ENCODE results near the gene SULT1A1.
"Not testable (repeated sequence)": the region's sequence is repeated elsewhere in the genome, so short reads cannot be mapped to it uniquely, and the experiment has no call there.

Gene SULT1A1

GRCh38 chr16:28597692-28598261 is 12.1 kb downstream of the SULT1A1 start:
- Histone ChIP-seq H3K27ac (ENCODE audit: low read depth, low read length) (no peak overlapping the region), H3K4me3 (ENCODE audit: low read depth, low read length) (no peak overlapping the region), H2AFZ (ENCODE audit: low read length, unreplicated experiment) (no peak overlapping the region), H3K79me2 (ENCODE audit: control insufficient read depth, insufficient read depth, low read length, unreplicated experiment) (no peaks in the 10 kb centered on the region), H3K27me3 (ENCODE audit: insufficient read depth, low read length) (no peaks in the 10 kb centered on the region), H3K4me1 (ENCODE audit: control insufficient read depth, insufficient read depth, low read length, unreplicated experiment) (peaks cover 4% of the 10 kb centered on the region), H3K36me3 (ENCODE audit: insufficient read depth, low read length) (no peaks in the 10 kb centered on the region)

- Histone ChIP-seq H3K4me3 (ENCODE audit: low read depth, low read length) (no peak within 1 kb of the TSS), H3K4me1 (ENCODE audit: control insufficient read depth, insufficient read depth, low read length, unreplicated experiment) (peaks cover 4% of the 10 kb centered on the region), H2AFZ (ENCODE audit: low read length, unreplicated experiment) (peak within 1 kb of the TSS; percentile 14), H3K36me3 (ENCODE audit: insufficient read depth, low read length) (no peaks in the 10 kb centered on the region), H3K79me2 (ENCODE audit: control insufficient read depth, insufficient read depth, low read length, unreplicated experiment) (no peaks in the 10 kb centered on the region), H3K27ac (ENCODE audit: low read depth, low read length) (no peak within 1 kb of the TSS), H3K27me3 (ENCODE audit: insufficient read depth, low read length) (no peaks in the 10 kb centered on the region)
Measured at GRCh38 chr16:28596840-28597691, 12.8 kb downstream of the SULT1A1 start, which contains the start of gene SULT1A2. Gene SULT1A2 (minus strand): TSS chr16:28597050. CDS start chr16:28595930, 1,120 bp downstream.

GRCh38 chr16:28596115-28596630 is 13.7 kb downstream of the SULT1A1 start:
- Histone ChIP-seq H3K27me3 (ENCODE audit: insufficient read depth, low read length) (no peaks in the 10 kb centered on the region), H3K4me1 (ENCODE audit: control insufficient read depth, insufficient read depth, low read length, unreplicated experiment) (peaks cover 4% of the 10 kb centered on the region)

GRCh38 chr16:28595451-28595850 is 14.4 kb downstream of the SULT1A1 start:
- not testable (repeated sequence) for H2AFZ ChIP-seq (ENCODE audit: low read length, unreplicated experiment); H3K4me3 ChIP-seq (ENCODE audit: low read depth, low read length); H3K27ac ChIP-seq (ENCODE audit: low read depth, low read length); H3K79me2 ChIP-seq (ENCODE audit: control insufficient read depth, insufficient read depth, low read length, unreplicated experiment); H3K4me1 ChIP-seq (ENCODE audit: control insufficient read depth, insufficient read depth, low read length, unreplicated experiment); H3K36me3 ChIP-seq (ENCODE audit: insufficient read depth, low read length); H3K27me3 ChIP-seq (ENCODE audit: insufficient read depth, low read length)

More at GRCh38 chr16:28596115-28596630, 13.7 kb downstream of the SULT1A1 start:
- H3K36me3 ChIP-seq (ENCODE audit: insufficient read depth, low read length) = no peaks in the 10 kb centered on the region
- no peak overlapping the region for H3K4me3 ChIP-seq (ENCODE audit: low read depth, low read length)
- H3K27ac ChIP-seq (ENCODE audit: low read depth, low read length) = no peak overlapping the region
- no peaks in the 10 kb centered on the region for H3K79me2 ChIP-seq (ENCODE audit: control insufficient read depth, insufficient read depth, low read length, unreplicated experiment)
- H2AFZ ChIP-seq (ENCODE audit: low read length, unreplicated experiment) = no peak overlapping the region

- no peak overlapping the region for H3K27ac ChIP-seq (ENCODE audit: low read depth, low read length)
- no peak overlapping the region for H2AFZ ChIP-seq (ENCODE audit: low read length, unreplicated experiment)
- H3K4me1 ChIP-seq (ENCODE audit: control insufficient read depth, insufficient read depth, low read length, unreplicated experiment) = peaks cover 4% of the 10 kb centered on the region
- no peaks in the 10 kb centered on the region for H3K36me3 ChIP-seq (ENCODE audit: insufficient read depth, low read length)
- H3K4me3 ChIP-seq (ENCODE audit: low read depth, low read length) = no peak overlapping the region
- H3K27me3 ChIP-seq (ENCODE audit: insufficient read depth, low read length) = no peaks in the 10 kb centered on the region
- no peaks in the 10 kb centered on the region for H3K79me2 ChIP-seq (ENCODE audit: control insufficient read depth, insufficient read depth, low read length, unreplicated experiment)
Measured at GRCh38 chr16:28592979-28593553, 16.8 kb downstream of the SULT1A1 start.

- Histone ChIP-seq H3K79me2 (ENCODE audit: control insufficient read depth, insufficient read depth, low read length, unreplicated experiment) (no peaks in the 10 kb centered on the region), H3K36me3 (ENCODE audit: insufficient read depth, low read length) (no peaks in the 10 kb centered on the region), H3K4me1 (ENCODE audit: control insufficient read depth, insufficient read depth, low read length, unreplicated experiment) (peaks cover 4% of the 10 kb centered on the region), H3K4me3 (ENCODE audit: low read depth, low read length) (no peak overlapping the region), H3K27ac (ENCODE audit: low read depth, low read length) (no peak overlapping the region), H3K27me3 (ENCODE audit: insufficient read depth, low read length) (no peaks in the 10 kb centered on the region), H2AFZ (ENCODE audit: low read length, unreplicated experiment) (no peak overlapping the region)
Measured at GRCh38 chr16:28592511-28592910, 17.3 kb downstream of the SULT1A1 start.

GRCh38 chr16:28591355-28591754 is 18.5 kb downstream of the SULT1A1 start:
- Histone ChIP-seq H3K27ac (ENCODE audit: low read depth, low read length) (no peak overlapping the region), H3K36me3 (ENCODE audit: insufficient read depth, low read length) (no peaks in the 10 kb centered on the region), H3K27me3 (ENCODE audit: insufficient read depth, low read length) (no peaks in the 10 kb centered on the region), H2AFZ (ENCODE audit: low read length, unreplicated experiment) (no peak overlapping the region), H3K4me3 (ENCODE audit: low read depth, low read length) (no peak overlapping the region), H3K4me1 (ENCODE audit: control insufficient read depth, insufficient read depth, low read length, unreplicated experiment) (no peaks in the 10 kb centered on the region), H3K79me2 (ENCODE audit: control insufficient read depth, insufficient read depth, low read length, unreplicated experiment) (no peaks in the 10 kb centered on the region)

GRCh38 chr16:28590384-28591340 is 19.2 kb downstream of the SULT1A1 start:
- Histone ChIP-seq H3K27me3 (ENCODE audit: insufficient read depth, low read length) (no peaks in the 10 kb centered on the region), H3K36me3 (ENCODE audit: insufficient read depth, low read length) (no peaks in the 10 kb centered on the region), H3K4me1 (ENCODE audit: control insufficient read depth, insufficient read depth, low read length, unreplicated experiment) (no peaks in the 10 kb centered on the region), H3K27ac (ENCODE audit: low read depth, low read length) (no peak overlapping the region), H2AFZ (ENCODE audit: low read length, unreplicated experiment) (no peak overlapping the region), H3K4me3 (ENCODE audit: low read depth, low read length) (no peak overlapping the region), H3K79me2 (ENCODE audit: control insufficient read depth, insufficient read depth, low read length, unreplicated experiment) (no peaks in the 10 kb centered on the region)

GRCh38 chr16:28589930-28590329 is 19.9 kb downstream of the SULT1A1 start:
- H3K36me3 ChIP-seq (ENCODE audit: insufficient read depth, low read length) = no peaks in the 10 kb centered on the region
- H3K27ac ChIP-seq (ENCODE audit: low read depth, low read length) = no peak overlapping the region
- H3K4me3 ChIP-seq (ENCODE audit: low read depth, low read length) = no peak overlapping the region
- H3K4me1 ChIP-seq (ENCODE audit: control insufficient read depth, insufficient read depth, low read length, unreplicated experiment) = no peaks in the 10 kb centered on the region
- H2AFZ ChIP-seq (ENCODE audit: low read length, unreplicated experiment) = no peak overlapping the region
- H3K27me3 ChIP-seq (ENCODE audit: insufficient read depth, low read length) = no peaks in the 10 kb centered on the region
- no peaks in the 10 kb centered on the region for H3K79me2 ChIP-seq (ENCODE audit: control insufficient read depth, insufficient read depth, low read length, unreplicated experiment)

GRCh38 chr16:28589069-28589468 is 20.8 kb downstream of the SULT1A1 start:
- H3K36me3 ChIP-seq (ENCODE audit: insufficient read depth, low read length) = no peaks in the 10 kb centered on the region
- no peak overlapping the region for H2AFZ ChIP-seq (ENCODE audit: low read length, unreplicated experiment)
- H3K4me3 ChIP-seq (ENCODE audit: low read depth, low read length) = no peak overlapping the region
- H3K79me2 ChIP-seq (ENCODE audit: control insufficient read depth, insufficient read depth, low read length, unreplicated experiment) = no peaks in the 10 kb centered on the region
- no peak overlapping the region for H3K27ac ChIP-seq (ENCODE audit: low read depth, low read length)
- no peaks in the 10 kb centered on the region for H3K27me3 ChIP-seq (ENCODE audit: insufficient read depth, low read length)
- H3K4me1 ChIP-seq (ENCODE audit: control insufficient read depth, insufficient read depth, low read length, unreplicated experiment) = no peaks in the 10 kb centered on the region

All from ACC112 (cell line).